Astrocyte of the cerebellum (primary cell): ENCODE measurements around the gene PHTF1.

Experiments used
- DNase-seq: peaks from one replicate; pipeline ENCODE4 v3.0.0-alpha.2; 2011; ENCODE audit warnings: low read depth
- H3K4me3 ChIP-seq: 2 replicates; pipeline ENCODE4 v1.5.1; 2011; ENCODE audit warnings: mild to moderate bottlenecking, low read depth, low read length, moderate library complexity
- in situ Hi-C: cut with HindIII; loops from 2 replicates; pipeline ENCODE4 v1.10.0; 2017; ENCODE audit warnings: low sequenced_read_pairs
- TF ChIP-seq, protein P1 (sequence below): IDR thresholded peaks from 2 replicates; pipeline ENCODE4 v1.5.1; 2012; ENCODE audit warnings: low read length, low read depth, moderate library complexity, mild to moderate bottlenecking; ENCODE audit errors: missing control alignments

The PHTF1 gene

GRCh38 chr1:113683384-113684152 is 75.7 kb downstream of the PHTF1 start:
- TF ChIP-seq, protein P1, sequence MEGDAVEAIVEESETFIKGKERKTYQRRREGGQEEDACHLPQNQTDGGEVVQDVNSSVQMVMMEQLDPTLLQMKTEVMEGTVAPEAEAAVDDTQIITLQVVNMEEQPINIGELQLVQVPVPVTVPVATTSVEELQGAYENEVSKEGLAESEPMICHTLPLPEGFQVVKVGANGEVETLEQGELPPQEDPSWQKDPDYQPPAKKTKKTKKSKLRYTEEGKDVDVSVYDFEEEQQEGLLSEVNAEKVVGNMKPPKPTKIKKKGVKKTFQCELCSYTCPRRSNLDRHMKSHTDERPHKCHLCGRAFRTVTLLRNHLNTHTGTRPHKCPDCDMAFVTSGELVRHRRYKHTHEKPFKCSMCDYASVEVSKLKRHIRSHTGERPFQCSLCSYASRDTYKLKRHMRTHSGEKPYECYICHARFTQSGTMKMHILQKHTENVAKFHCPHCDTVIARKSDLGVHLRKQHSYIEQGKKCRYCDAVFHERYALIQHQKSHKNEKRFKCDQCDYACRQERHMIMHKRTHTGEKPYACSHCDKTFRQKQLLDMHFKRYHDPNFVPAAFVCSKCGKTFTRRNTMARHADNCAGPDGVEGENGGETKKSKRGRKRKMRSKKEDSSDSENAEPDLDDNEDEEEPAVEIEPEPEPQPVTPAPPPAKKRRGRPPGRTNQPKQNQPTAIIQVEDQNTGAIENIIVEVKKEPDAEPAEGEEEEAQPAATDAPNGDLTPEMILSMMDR: no peak
- no peak overlapping the region for H3K4me3 ChIP-seq
- DNase-seq: no peak
- in situ Hi-C loops: loop anchor here (10.0 kb wide), 1 partner anchor 569 kb away; no protein-coding TSS in a partner anchor

DNA sequence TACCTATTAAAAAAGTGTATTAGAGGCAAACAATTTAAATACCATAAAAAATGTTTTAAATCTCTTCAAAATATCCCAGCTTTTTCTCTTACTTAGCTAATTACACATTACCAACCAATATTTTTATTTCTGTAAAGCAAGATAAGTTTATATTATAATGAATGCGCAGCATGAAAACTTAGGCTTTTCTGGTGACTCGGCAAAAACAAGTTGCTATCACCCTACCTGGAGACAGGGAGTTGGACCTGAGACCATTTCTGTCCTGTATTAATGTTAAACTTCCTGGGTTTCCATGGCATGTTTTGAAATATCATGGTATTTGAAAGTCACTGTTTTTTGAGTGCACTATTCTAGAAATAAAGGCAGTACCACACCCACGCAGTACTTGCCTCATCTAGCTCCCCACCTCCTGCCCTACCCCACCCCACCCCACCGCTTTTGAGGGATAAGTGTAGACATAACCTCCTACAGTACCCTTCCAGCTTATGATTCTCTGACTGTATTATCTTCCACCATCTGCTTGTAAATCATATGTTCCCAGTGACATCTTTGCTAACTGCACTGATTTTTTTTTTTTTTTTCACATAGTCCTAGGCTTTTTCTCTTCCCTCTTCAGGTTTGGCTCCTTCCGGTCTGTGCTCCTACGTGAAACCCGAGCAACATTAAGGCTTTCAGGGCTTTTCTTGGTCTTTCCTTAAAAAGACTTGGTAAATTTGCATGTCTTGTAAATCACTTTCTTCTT is 77.5 kb downstream of the PHTF1 start:
- H3K4me3 ChIP-seq: no peak overlapping the region
- TF ChIP-seq, protein P1: no peak
- in situ Hi-C loops: loop anchor here (10.0 kb wide), 1 partner anchor 567 kb away; no protein-coding TSS in a partner anchor
- DNase-seq: no peak

DNA sequence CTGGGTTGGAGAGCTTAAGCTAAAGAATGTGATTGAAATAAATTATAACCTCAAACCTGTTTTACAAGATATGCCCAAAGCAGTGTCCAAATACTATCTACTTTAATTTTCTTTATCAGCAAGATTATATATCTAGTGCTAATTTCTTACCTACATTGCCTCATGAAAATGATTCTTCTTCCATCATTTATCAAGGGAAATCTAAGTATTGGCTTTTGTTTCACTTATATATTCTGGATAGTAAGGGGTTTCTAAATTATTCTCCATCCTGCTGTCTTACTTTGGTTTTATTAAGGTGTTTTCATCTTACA is 81.2 kb downstream of the PHTF1 start:
- TF ChIP-seq, protein P1: no peak
- no peak overlapping the region for H3K4me3 ChIP-seq
- in situ Hi-C loops: no loop called here
- DNase-seq: no peak

DNA sequence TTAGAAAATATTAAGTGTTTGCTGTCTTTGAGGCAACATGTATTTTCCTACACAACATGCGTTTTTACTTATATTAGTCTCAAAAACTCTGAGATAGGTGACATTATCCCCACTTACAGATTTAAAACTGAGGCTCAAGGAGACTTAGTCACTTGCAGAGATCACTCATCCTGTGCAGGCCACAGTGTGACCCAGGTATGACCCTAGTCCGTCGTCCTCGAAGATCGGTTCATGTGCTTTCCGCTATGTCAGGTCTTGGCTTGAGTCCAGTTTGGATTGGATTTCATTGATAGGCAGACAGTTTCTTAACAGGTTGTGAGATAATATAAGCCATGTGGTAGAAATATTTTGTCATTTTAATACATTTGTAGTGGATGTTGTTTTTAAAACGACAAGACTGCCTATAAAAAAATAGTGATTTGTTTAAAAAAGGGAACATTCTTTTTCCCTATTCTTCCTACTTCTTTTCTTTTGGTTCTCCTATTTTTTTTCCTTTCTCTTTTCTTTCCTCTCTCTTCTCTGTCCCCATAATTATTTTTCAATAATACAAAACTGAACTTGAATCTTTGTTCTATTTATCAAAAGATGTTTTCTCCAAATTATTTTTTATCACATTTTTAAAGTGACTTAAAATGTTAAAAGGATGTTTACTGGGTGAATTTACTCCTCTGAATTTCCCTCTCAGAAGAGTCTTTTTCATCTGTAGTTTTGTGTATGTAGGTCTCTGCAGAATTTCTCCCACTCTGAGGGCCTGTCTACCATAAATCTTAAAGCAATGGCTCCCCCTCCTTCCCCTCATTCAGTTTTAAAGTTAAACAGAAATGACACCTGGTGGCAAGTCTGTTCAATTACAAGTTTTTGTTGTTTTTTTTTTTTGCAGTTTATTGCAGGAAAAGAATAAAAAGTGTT is 81.8 kb downstream of the PHTF1 start:
- TF ChIP-seq, protein P1: peak; percentile 40
- DNase-seq: peak; percentile 48
- in situ Hi-C loops: no loop called here
- H3K4me3 ChIP-seq: no peak overlapping the region

GRCh38 chr1:113676524-113676923 is 82.8 kb downstream of the PHTF1 start:
- TF ChIP-seq, protein P1: no peak
- no peak for DNase-seq
- no peak overlapping the region for H3K4me3 ChIP-seq
- in situ Hi-C loops: no loop called here

- no peak for DNase-seq
- TF ChIP-seq, protein P1: no peak
- H3K4me3 ChIP-seq: no peak overlapping the region
- in situ Hi-C loops: no loop called here
Measured at GRCh38 chr1:113675302-113675701, 84.0 kb downstream of the PHTF1 start.
